Activated T-helper 1 cell treated with anti-CD3 and anti-CD28 coated beads, Interleukin-2, amount 50 U/mL, for 16 hours (primary cell): ENCODE measurements around the gene SLC26A4.
A peak's percentile ranks its signal among the peaks of the same experiment; 100 is the strongest.

ENCODE experiments used
- DNase-seq, 2 donors: peaks; one replicate each; pipeline ENCODE4 v3.0.0-alpha.2; 2020; ENCODE audit warnings: low read depth in 1 of 2, low spot score in 1 of 2

The SLC26A4 gene

GRCh38 chr7:107743567-107744344 lies 83.1 kb downstream of the SLC26A4 start, which contains the start of gene CBLL1:
TSS of gene CBLL1 (plus strand) at chr7:107744142. CDS start at chr7:107744164, 22 bp downstream.
- DNase-seq: peak; percentile 96

GRCh38 chr7:107744345-107744750 lies 83.7 kb downstream of the SLC26A4 start:
- no peak for DNase-seq

- DNase-seq: no peak
Measured at GRCh38 chr7:107746006-107746405, 85.4 kb downstream of the SLC26A4 start.

- DNase-seq: no peak
Measured at GRCh38 chr7:107751113-107751512, 90.5 kb downstream of the SLC26A4 start.

- no peak for DNase-seq
Measured at GRCh38 chr7:107754642-107755041, 94.0 kb downstream of the SLC26A4 start.

- no peak for DNase-seq
Measured at GRCh38 chr7:107758667-107759066, 98.0 kb downstream of the SLC26A4 start.

- no peak for DNase-seq
Measured at GRCh38 chr7:107767391-107767790, 106.8 kb downstream of the SLC26A4 start.
